ENCODE measurements around the gene BICDL1. TPM values are rescaled to one million over a fixed set of nuclear protein-coding genes. Genes with fewer than 3 reads are reported as not detected.

BICDL1 gene
- total and polyA plus RNA-seq, 2 donors (not counting 1 experiment from before 2014, with no cell fraction given): not detected

GRCh38 chr12:120110550-120111501 is 121.8 kb downstream of the BICDL1 start:
- no peak for DNase-seq (ENCODE audit: low read depth in 2 of 2)
- TF ChIP-seq EZH2 (IDR thresholded peaks at IDR 0.05; ENCODE audit: low read length, missing control alignments) (no peak), CTCF (conservative IDR thresholded peaks at IDR 0.05 in 1 of 2, IDR thresholded peaks at IDR 0.05 in 1 of 2; ENCODE audit: low read depth in 1 of 2, low read length in 2 of 2) (no peak)
- peaks cover 2% of the 10 kb centered on the region for H3K36me3 ChIP-seq (ENCODE audit: control insufficient read depth, insufficient read depth, low read length)

GRCh38 chr12:120115066-120115465 is 126.0 kb downstream of the BICDL1 start:
- Histone ChIP-seq H3K4me1 (ENCODE audit: control insufficient read depth, extremely low read depth, insufficient read depth, low read length) (peaks cover 5% of the 10 kb centered on the region), H4K20me1 (ENCODE audit: control insufficient read depth, extremely low read depth, insufficient read depth, low read length) (no peaks in the 10 kb centered on the region), H3K27ac (ENCODE audit: insufficient read depth, low read length) (no peak overlapping the region), H3K9ac (ENCODE audit: insufficient read depth, low read length) (no peak overlapping the region), H3K4me2 (ENCODE audit: extremely low read depth, insufficient read depth, low read length) (peak overlapping the region; percentile 67), H2AFZ (ENCODE audit: low read length) (no peak overlapping the region), H3K27me3 (ENCODE audit: control insufficient read depth, insufficient read depth, low read length) (no peaks in the 10 kb centered on the region), H3K4me3 (replicated peaks in 1 of 4; ENCODE audit: control extremely low read depth in 1 of 4, insufficient read depth in 1 of 4, low read depth in 3 of 4, low read length in 4 of 4) (peak overlapping the region; percentile 74 to 98 (median 95)), H3K79me2 (ENCODE audit: control insufficient read depth, insufficient read depth, low read length) (peaks cover 72% of the 10 kb centered on the region), H3K9me3 (ENCODE audit: control insufficient read depth, insufficient read depth, low read depth, low read length) (no peaks in the 10 kb centered on the region), H3K36me3 (ENCODE audit: control insufficient read depth, insufficient read depth, low read length) (peaks cover 2% of the 10 kb centered on the region)
- TF ChIP-seq EZH2 (IDR thresholded peaks at IDR 0.05; ENCODE audit: low read length, missing control alignments): no peak
- no peak for TF ChIP-seq CTCF (conservative IDR thresholded peaks at IDR 0.05 in 1 of 2, IDR thresholded peaks at IDR 0.05 in 1 of 2; ENCODE audit: low read depth in 1 of 2, low read length in 2 of 2)
- DNase-seq (ENCODE audit: low read depth in 2 of 2): peak in 1 of 2 donors; percentile 51

More at GRCh38 chr12:120110550-120111501, 121.8 kb downstream of the BICDL1 start:
- no peak overlapping the region for H3K4me3 ChIP-seq (replicated peaks in 1 of 4; ENCODE audit: control extremely low read depth in 1 of 4, insufficient read depth in 1 of 4, low read depth in 3 of 4, low read length in 4 of 4)
- H4K20me1 ChIP-seq (ENCODE audit: control insufficient read depth, extremely low read depth, insufficient read depth, low read length): no peaks in the 10 kb centered on the region
- peaks cover 3% of the 10 kb centered on the region for H3K4me1 ChIP-seq (ENCODE audit: control insufficient read depth, extremely low read depth, insufficient read depth, low read length)
- peaks cover 88% of the 10 kb centered on the region for H3K79me2 ChIP-seq (ENCODE audit: control insufficient read depth, insufficient read depth, low read length)
- no peak overlapping the region for H3K4me2 ChIP-seq (ENCODE audit: extremely low read depth, insufficient read depth, low read length)
- H3K9me3 ChIP-seq (ENCODE audit: control insufficient read depth, insufficient read depth, low read depth, low read length): no peaks in the 10 kb centered on the region
- no peaks in the 10 kb centered on the region for H3K27me3 ChIP-seq (ENCODE audit: control insufficient read depth, insufficient read depth, low read length)
- no peak overlapping the region for H3K27ac ChIP-seq (ENCODE audit: insufficient read depth, low read length)
- no peak overlapping the region for H2AFZ ChIP-seq (ENCODE audit: low read length)
- no peak overlapping the region for H3K9ac ChIP-seq (ENCODE audit: insufficient read depth, low read length)

- no peaks in the 10 kb centered on the region for H4K20me1 ChIP-seq (ENCODE audit: control insufficient read depth, extremely low read depth, insufficient read depth, low read length)
- peak overlapping the region; percentile 71 for H3K27ac ChIP-seq (ENCODE audit: insufficient read depth, low read length)
- DNase-seq (ENCODE audit: low read depth in 2 of 2): peak in 1 of 2 donors; percentile 44
- H3K36me3 ChIP-seq (ENCODE audit: control insufficient read depth, insufficient read depth, low read length): peaks cover 2% of the 10 kb centered on the region
- no peak overlapping the region for H2AFZ ChIP-seq (ENCODE audit: low read length)
- no peaks in the 10 kb centered on the region for H3K27me3 ChIP-seq (ENCODE audit: control insufficient read depth, insufficient read depth, low read length)
- H3K9ac ChIP-seq (ENCODE audit: insufficient read depth, low read length): peak overlapping the region; percentile 78
- H3K79me2 ChIP-seq (ENCODE audit: control insufficient read depth, insufficient read depth, low read length): peaks cover 64% of the 10 kb centered on the region
- H3K9me3 ChIP-seq (ENCODE audit: control insufficient read depth, insufficient read depth, low read depth, low read length): no peaks in the 10 kb centered on the region
- peak overlapping the region; percentile 74 to 98 (median 95) for H3K4me3 ChIP-seq (replicated peaks in 1 of 4; ENCODE audit: control extremely low read depth in 1 of 4, insufficient read depth in 1 of 4, low read depth in 3 of 4, low read length in 4 of 4)
- TF ChIP-seq EZH2 (IDR thresholded peaks at IDR 0.05; ENCODE audit: low read length, missing control alignments): no peak
- TF ChIP-seq CTCF (conservative IDR thresholded peaks at IDR 0.05 in 1 of 2, IDR thresholded peaks at IDR 0.05 in 1 of 2; ENCODE audit: low read depth in 1 of 2, low read length in 2 of 2): no peak
- peak overlapping the region; percentile 67 for H3K4me2 ChIP-seq (ENCODE audit: extremely low read depth, insufficient read depth, low read length)
- peaks cover 5% of the 10 kb centered on the region for H3K4me1 ChIP-seq (ENCODE audit: control insufficient read depth, extremely low read depth, insufficient read depth, low read length)
Measured at GRCh38 chr12:120115692-120116440, 126.8 kb downstream of the BICDL1 start.
